Smooth muscle cell (in vitro differentiated cells): ENCODE results near the gene LDHD. TPM values are rescaled to one million over a fixed set of nuclear protein-coding genes. Genes with fewer than 3 reads are reported as not detected.

Source experiments
- DNase-seq: peaks from one replicate; lab custom pipeline; 2025; ENCODE audit not compliant: unreplicated experiment; lab: John Stamatoyannopoulos, UW
- H2AFZ ChIP-seq: fragments of 200-600 bp; sonication (generic); 2 replicates; pipeline ENCODE4 v1.6.0; 2016; ENCODE audit warnings: antibody characterized with exemption, low read depth, mild to moderate bottlenecking
- H3F3A ChIP-seq: fragments of 200-600 bp; sonication (generic); 2 replicates; pipeline ENCODE4 v1.6.0; 2017; ENCODE audit warnings: antibody characterized with exemption, low read depth
- H3K27ac ChIP-seq: fragments of 200-600 bp; sonication (generic); 2 replicates; pipeline ENCODE4 v1.5.1; 2016; ENCODE audit warnings: low read depth, mild to moderate bottlenecking
- H3K27me3 ChIP-seq: fragments of 200-600 bp; sonication (generic); 2 replicates; pipeline ENCODE4 v1.6.1; 2016; ENCODE audit warnings: low read depth, mild to moderate bottlenecking
- H3K36me3 ChIP-seq: fragments of 200-600 bp; sonication (generic); 2 replicates; pipeline ENCODE4 v1.5.1; 2016; ENCODE audit warnings: low read depth
- H3K4me1 ChIP-seq: fragments of 200-600 bp; sonication (generic); 2 replicates; pipeline ENCODE4 v1.5.1; 2016; ENCODE audit warnings: low read depth
- H3K4me2 ChIP-seq: fragments of 200-600 bp; sonication (generic); 2 replicates; pipeline ENCODE4 v1.6.0; 2016; ENCODE audit warnings: mild to moderate bottlenecking
- H3K4me3 ChIP-seq: fragments of 200-600 bp; sonication (generic); 2 replicates; pipeline ENCODE4 v1.5.1; 2016; ENCODE audit warnings: mild to moderate bottlenecking
- H3K79me2 ChIP-seq: fragments of 200-600 bp; sonication (generic); 2 replicates; pipeline ENCODE4 v1.6.0; 2016; ENCODE audit warnings: low read depth, mild to moderate bottlenecking
- H3K9ac ChIP-seq: fragments of 200-600 bp; sonication (generic); 2 replicates; pipeline ENCODE4 v1.6.0; 2016; ENCODE audit warnings: low read depth
- H3K9me3 ChIP-seq: fragments of 200-600 bp; sonication (generic); replicated peaks from 2 replicates; pipeline ENCODE4 v1.5.1; 2016; ENCODE audit warnings: low read depth
- H4K20me1 ChIP-seq: fragments of 200-600 bp; sonication (generic); 2 replicates; pipeline ENCODE4 v1.6.0; 2016; ENCODE audit warnings: low read depth
- WGBS: methylation state at CpG from one replicate; pipeline ENCODE4 v1.1.7; 2016; ENCODE audit warnings: low lambda C conversion rate; 5-methylcytosine and 5-hydroxymethylcytosine counted together
- polyA plus RNA-seq: library from polyadenylated mRNA; unstranded; fragments of >200 nt; fragmentation: Nextera tagmentation; extraction: Ambion mirVana; gene quantifications from 2 replicates; pipeline ENCODE4 v1.2.1, GENCODE V29; 2016
- total RNA-seq: library from RNA; depleted of rRNA; stranded (reverse); fragments of >200 nt; gene quantifications from 2 replicates; pipeline ENCODE4 v1.2.3, GENCODE V29; 2014
- TF ChIP-seq, protein P1 (sequence below): fragments of 200-600 bp; sonication (generic); IDR thresholded peaks from 2 replicates; pipeline ENCODE4 v1.5.1; 2017; ENCODE audit warnings: borderline replicate concordance, mild to moderate bottlenecking, antibody characterized with exemption; ENCODE audit not compliant: insufficient read depth, poor library complexity, severe bottlenecking

LDHD gene
- total and polyA plus RNA-seq, 2 experiments from 2014 or later: 0.85 to 1.2 TPM

DNA sequence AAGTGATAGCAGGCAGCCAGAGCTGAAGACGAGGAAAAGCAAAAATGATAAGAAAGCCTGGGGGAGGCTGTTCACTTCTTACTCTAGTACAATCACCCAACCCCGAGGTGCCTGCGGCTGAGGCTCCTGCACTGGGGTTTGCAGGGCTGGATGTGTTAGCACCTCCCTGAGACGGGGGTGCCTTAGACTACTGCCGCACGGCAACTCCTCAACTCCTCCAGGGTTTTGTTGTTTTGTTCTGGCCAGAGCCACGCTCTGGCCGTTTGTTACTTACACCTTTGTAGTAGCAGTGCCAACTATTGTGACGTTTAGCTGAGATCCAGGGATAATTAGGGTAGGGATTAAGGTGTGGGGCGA, 51.5 kb downstream of the LDHD start:
- peaks cover 9% of the 10 kb centered on the region for H3K4me1 ChIP-seq
- WGBS: 96% methylated on average over 10 of the region's 10 CpGs
- no peaks in the 10 kb centered on the region for H3K27me3 ChIP-seq
- no peaks in the 10 kb centered on the region for H3K9me3 ChIP-seq
- H3K27ac ChIP-seq: no peak overlapping the region
- DNase-seq: no peak
- TF ChIP-seq, protein P1, sequence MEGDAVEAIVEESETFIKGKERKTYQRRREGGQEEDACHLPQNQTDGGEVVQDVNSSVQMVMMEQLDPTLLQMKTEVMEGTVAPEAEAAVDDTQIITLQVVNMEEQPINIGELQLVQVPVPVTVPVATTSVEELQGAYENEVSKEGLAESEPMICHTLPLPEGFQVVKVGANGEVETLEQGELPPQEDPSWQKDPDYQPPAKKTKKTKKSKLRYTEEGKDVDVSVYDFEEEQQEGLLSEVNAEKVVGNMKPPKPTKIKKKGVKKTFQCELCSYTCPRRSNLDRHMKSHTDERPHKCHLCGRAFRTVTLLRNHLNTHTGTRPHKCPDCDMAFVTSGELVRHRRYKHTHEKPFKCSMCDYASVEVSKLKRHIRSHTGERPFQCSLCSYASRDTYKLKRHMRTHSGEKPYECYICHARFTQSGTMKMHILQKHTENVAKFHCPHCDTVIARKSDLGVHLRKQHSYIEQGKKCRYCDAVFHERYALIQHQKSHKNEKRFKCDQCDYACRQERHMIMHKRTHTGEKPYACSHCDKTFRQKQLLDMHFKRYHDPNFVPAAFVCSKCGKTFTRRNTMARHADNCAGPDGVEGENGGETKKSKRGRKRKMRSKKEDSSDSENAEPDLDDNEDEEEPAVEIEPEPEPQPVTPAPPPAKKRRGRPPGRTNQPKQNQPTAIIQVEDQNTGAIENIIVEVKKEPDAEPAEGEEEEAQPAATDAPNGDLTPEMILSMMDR: no peak
- H3K4me3 ChIP-seq: peak overlapping the region; percentile 2
- H3F3A ChIP-seq: no peaks in the 10 kb centered on the region
- H3K36me3 ChIP-seq: no peaks in the 10 kb centered on the region
- H3K4me2 ChIP-seq: no peak overlapping the region
- no peak overlapping the region for H2AFZ ChIP-seq
- no peak overlapping the region for H3K9ac ChIP-seq
- H3K79me2 ChIP-seq: peaks cover 67% of the 10 kb centered on the region
- peaks cover 99% of the 10 kb centered on the region for H4K20me1 ChIP-seq

DNA sequence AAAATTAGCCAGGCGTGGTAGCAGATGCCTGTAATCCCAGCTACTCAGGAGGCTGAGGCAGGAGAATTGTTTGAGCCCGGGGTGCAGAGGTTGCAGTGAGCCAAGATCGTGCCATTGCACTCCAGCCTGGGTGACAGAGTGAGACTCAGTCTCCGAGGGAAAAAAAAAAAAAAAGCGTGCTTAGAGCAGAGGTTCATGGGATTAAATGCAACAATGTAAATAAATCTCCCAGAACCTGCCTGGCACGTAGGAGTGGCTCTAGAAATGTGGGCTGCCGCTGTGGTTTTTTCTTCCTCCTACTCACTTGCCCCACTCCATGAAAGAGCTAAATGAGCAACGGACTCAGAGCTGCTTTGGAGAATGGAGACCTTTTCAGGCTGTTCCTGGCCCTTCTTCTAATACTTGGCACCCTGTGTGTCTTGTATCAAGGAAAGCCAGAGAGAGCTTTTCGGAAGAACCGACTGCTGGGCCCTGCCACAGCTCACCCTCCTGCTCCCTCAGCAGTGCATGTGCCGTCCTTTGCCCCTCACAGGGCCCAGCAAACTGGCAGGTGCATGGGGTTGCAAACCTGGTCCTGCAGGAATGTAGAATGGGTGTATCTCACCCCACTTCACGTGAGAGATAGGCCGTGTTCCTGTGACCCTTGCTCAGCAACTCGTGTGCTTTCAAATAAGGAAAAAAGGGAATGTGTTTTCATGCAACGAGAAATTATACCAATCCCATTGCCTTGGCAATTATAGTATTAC, 52.0 kb downstream of the LDHD start:
- H3K27ac ChIP-seq: no peak overlapping the region
- no peak overlapping the region for H3K9ac ChIP-seq
- H3K27me3 ChIP-seq: no peaks in the 10 kb centered on the region
- no peak overlapping the region for H3K4me2 ChIP-seq
- no peak for DNase-seq
- peaks cover 71% of the 10 kb centered on the region for H3K79me2 ChIP-seq
- TF ChIP-seq, protein P1: no peak
- no peaks in the 10 kb centered on the region for H3K36me3 ChIP-seq
- no peak overlapping the region for H3K4me3 ChIP-seq
- no peak overlapping the region for H2AFZ ChIP-seq
- H3K4me1 ChIP-seq: peaks cover 9% of the 10 kb centered on the region
- WGBS: 83% methylated on average over 15 of the region's 15 CpGs
- H3K9me3 ChIP-seq: no peaks in the 10 kb centered on the region
- no peaks in the 10 kb centered on the region for H3F3A ChIP-seq
- H4K20me1 ChIP-seq: peaks cover 99% of the 10 kb centered on the region

DNA sequence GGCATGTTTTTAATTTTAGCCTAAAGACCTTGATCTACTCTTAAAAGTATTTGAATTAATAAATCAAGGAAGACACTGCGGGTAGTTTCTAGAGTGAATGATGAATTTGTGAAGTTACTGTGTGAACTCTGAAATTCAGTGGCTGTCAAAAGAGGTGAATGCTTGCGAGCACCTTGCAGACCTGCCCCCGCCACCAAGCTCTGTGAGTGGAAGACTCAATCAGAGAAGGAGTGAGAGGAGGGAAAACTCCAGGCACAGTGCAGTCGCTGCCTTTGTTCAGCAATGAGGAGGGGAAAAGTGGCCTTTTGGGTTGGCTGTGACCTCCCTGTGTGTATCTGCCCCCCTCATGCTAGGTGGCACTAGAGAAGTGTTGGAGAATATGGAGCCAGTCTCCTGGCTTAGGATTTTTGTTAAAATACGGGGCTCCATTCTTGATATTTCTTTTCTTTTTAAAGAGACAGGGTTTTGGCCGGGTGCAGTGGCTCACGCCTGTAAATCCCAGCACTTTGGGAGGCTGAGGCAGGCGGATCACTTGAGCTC, 53.0 kb downstream of the LDHD start:
- no peaks in the 10 kb centered on the region for H3K9me3 ChIP-seq
- no peaks in the 10 kb centered on the region for H3K27me3 ChIP-seq
- no peak overlapping the region for H3K4me3 ChIP-seq
- H3K4me2 ChIP-seq: no peak overlapping the region
- peaks cover 67% of the 10 kb centered on the region for H3K79me2 ChIP-seq
- H4K20me1 ChIP-seq: peaks cover 97% of the 10 kb centered on the region
- no peaks in the 10 kb centered on the region for H3K36me3 ChIP-seq
- H3K9ac ChIP-seq: no peak overlapping the region
- no peak overlapping the region for H2AFZ ChIP-seq
- peaks cover 9% of the 10 kb centered on the region for H3K4me1 ChIP-seq
- no peak overlapping the region for H3K27ac ChIP-seq
- TF ChIP-seq, protein P1: no peak
- DNase-seq: no peak
- H3F3A ChIP-seq: no peaks in the 10 kb centered on the region
- 96% methylated on average over 8 of the region's 8 CpGs for WGBS

DNA sequence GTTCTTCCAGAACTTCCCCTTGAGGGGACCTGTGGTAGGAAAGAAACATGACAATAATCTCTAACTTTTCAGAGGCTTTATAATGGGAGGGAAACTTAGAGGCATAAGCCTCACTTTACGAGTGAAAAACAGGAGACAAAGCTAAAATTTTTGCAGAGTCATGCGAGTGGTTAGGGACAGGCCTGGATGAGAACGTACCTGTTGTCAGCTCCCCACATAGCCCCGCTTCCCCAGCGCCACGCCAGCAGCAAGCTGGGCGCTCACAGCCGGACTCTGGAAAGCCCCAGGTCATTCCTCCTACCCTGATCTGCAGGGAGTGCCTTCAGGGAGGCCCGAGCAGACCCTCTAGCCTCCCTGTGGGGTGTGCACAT, 53.6 kb downstream of the LDHD start:
- Histone ChIP-seq H3K4me1 (peaks cover 9% of the 10 kb centered on the region), H3K79me2 (peaks cover 69% of the 10 kb centered on the region), H3K27ac (no peak overlapping the region), H3K4me2 (no peak overlapping the region), H2AFZ (no peak overlapping the region), H3K9me3 (no peaks in the 10 kb centered on the region), H3K4me3 (no peak overlapping the region), H3K36me3 (no peaks in the 10 kb centered on the region), H3F3A (no peaks in the 10 kb centered on the region), H3K9ac (no peak overlapping the region), H4K20me1 (peaks cover 97% of the 10 kb centered on the region), H3K27me3 (no peaks in the 10 kb centered on the region)
- TF ChIP-seq, protein P1: no peak
- no peak for DNase-seq
- 93% methylated on average over 9 of the region's 9 CpGs for WGBS
